ENCODE data around the gene ABLIM2. TPM values are rescaled to one million over a fixed set of nuclear protein-coding genes. Genes with fewer than 3 reads are reported as not detected.

ABLIM2 gene
- total RNA-seq, 1 experiment from 2014 or later = 2.7 TPM

DNA sequence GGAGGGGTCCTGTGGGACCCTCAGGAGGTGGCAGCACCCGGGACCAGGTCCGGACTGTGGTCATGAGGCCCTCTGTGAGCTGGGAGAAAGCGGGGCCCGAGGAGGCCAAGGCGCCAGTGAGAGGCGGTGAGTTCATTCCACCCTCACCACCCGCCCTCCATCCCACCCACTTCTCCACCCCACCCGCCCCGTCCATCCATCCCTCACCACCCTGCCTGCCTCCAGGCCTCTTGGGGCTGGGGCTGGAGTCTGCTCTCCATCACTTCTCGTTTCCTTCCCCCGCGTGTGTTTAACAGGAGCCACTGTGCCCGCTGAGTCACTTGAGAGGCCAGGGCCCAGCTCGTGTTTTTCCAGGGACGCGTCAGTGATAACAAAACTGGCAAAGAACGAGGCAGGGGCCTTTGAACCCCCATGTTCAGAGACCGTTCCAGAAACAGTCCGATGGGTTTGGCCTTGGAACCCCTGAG lies 46.7 kb upstream of the ABLIM2 start:
- POLR2A ChIA-PET (ENCODE audit: low non-redundant PET) = no interaction called here
- BruUV-seq (replicated peaks) = no TSS peak
- H3K4me1 ChIP-seq (ENCODE audit: insufficient read depth, low read length, poor library complexity, severe bottlenecking) = no peaks in the 10 kb centered on the region
- H3K27ac ChIP-seq (ENCODE audit: low read depth, low read length, poor library complexity, severe bottlenecking) = no peak overlapping the region
- CTCF ChIA-PET = no interaction called here
- TF ChIP-seq, protein P1, sequence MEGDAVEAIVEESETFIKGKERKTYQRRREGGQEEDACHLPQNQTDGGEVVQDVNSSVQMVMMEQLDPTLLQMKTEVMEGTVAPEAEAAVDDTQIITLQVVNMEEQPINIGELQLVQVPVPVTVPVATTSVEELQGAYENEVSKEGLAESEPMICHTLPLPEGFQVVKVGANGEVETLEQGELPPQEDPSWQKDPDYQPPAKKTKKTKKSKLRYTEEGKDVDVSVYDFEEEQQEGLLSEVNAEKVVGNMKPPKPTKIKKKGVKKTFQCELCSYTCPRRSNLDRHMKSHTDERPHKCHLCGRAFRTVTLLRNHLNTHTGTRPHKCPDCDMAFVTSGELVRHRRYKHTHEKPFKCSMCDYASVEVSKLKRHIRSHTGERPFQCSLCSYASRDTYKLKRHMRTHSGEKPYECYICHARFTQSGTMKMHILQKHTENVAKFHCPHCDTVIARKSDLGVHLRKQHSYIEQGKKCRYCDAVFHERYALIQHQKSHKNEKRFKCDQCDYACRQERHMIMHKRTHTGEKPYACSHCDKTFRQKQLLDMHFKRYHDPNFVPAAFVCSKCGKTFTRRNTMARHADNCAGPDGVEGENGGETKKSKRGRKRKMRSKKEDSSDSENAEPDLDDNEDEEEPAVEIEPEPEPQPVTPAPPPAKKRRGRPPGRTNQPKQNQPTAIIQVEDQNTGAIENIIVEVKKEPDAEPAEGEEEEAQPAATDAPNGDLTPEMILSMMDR (conservative IDR thresholded peaks at IDR 0.05; ENCODE audit: low read depth, low read length) = no peak
- TF ChIP-seq EZH2 (IDR thresholded peaks at IDR 0.05; ENCODE audit: borderline replicate concordance, low read depth, low read length, poor library complexity, severe bottlenecking) = no peak
- DNase-seq (ENCODE audit: low spot score) = no peak
- no peaks in the 10 kb centered on the region for H3K36me3 ChIP-seq (ENCODE audit: insufficient read depth, low read length, poor library complexity, severe bottlenecking)
- no peak overlapping the region for H3K4me3 ChIP-seq (ENCODE audit: low read depth, low read length, poor library complexity, severe bottlenecking)
- no peaks in the 10 kb centered on the region for H3K9me3 ChIP-seq (ENCODE audit: low read depth, low read length, poor library complexity, severe bottlenecking)
- intact Hi-C loops (cut with micrococcal nuclease; ENCODE audit: unreplicated experiment) = no loop called here
- H3K27me3 ChIP-seq (replicated peaks; ENCODE audit: insufficient read depth, low read depth, low read length, poor library complexity) = no peaks in the 10 kb centered on the region

DNA sequence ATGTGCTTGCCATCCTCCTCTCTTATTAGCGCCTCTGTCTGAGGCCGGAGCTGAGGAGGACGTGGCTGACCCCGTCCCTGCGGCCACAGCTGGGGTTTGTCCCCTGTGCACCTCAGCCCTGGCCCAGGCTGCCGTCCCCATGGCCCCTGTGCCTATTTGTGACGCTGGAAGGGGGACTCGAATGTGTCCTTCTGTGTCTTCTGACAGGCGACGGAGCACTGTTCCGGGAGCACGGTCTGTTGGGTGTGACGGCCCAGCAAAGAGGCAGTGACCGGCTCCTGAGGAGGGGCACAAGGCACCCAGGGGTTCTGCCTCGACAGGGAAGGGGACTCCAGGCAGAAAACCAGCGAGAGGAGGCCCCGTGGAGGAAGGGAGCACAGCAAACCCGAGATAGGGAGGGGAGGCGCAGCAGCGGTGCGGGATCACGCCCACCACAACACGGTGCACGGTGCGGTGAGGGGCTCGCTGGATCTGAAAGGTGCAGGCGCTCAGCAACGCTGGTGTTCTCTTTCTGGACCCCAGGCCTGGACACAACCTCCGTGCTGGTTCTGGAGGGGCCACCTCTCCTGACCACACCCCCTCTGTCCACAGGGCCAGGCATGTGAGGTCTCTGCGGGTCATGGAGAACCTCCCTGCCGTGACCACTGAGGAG lies 46.1 kb upstream of the ABLIM2 start:
- ChIA-PET CTCF (no interaction called here), POLR2A (ENCODE audit: low non-redundant PET) (no interaction called here)
- no peaks in the 10 kb centered on the region for H3K27me3 ChIP-seq (replicated peaks; ENCODE audit: insufficient read depth, low read depth, low read length, poor library complexity)
- intact Hi-C loops (cut with micrococcal nuclease; ENCODE audit: unreplicated experiment) = no loop called here
- TF ChIP-seq EZH2 (IDR thresholded peaks at IDR 0.05; ENCODE audit: borderline replicate concordance, low read depth, low read length, poor library complexity, severe bottlenecking) = no peak
- TF ChIP-seq, protein P1 (conservative IDR thresholded peaks at IDR 0.05; ENCODE audit: low read depth, low read length) = no peak
- no peak overlapping the region for H3K4me3 ChIP-seq (ENCODE audit: low read depth, low read length, poor library complexity, severe bottlenecking)
- H3K27ac ChIP-seq (ENCODE audit: low read depth, low read length, poor library complexity, severe bottlenecking) = no peak overlapping the region
- H3K36me3 ChIP-seq (ENCODE audit: insufficient read depth, low read length, poor library complexity, severe bottlenecking) = no peaks in the 10 kb centered on the region
- no peaks in the 10 kb centered on the region for H3K4me1 ChIP-seq (ENCODE audit: insufficient read depth, low read length, poor library complexity, severe bottlenecking)
- H3K9me3 ChIP-seq (ENCODE audit: low read depth, low read length, poor library complexity, severe bottlenecking) = no peaks in the 10 kb centered on the region
- DNase-seq (ENCODE audit: low spot score) = no peak
- no TSS peak for BruUV-seq (replicated peaks)

DNA sequence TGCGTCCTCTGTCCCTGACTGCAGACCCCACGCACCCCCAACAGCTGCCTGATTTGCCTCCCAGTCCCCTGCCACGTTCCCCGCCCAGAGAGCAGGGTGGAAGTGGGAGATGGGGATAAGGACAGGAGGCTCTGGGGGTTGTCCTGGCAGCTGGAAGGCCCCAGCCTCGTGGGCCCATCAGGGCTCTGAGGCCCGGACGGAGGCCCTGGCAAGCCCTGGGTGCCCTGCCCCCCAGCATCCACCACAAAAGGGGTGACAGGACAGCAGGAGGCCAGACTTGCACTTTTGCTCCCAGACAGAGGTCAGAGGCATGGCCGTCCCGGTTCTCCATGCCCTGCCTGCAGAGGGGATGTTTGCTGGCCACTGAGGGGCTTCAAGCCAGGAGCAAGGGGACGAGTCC lies 45.2 kb upstream of the ABLIM2 start:
- H3K27ac ChIP-seq (ENCODE audit: low read depth, low read length, poor library complexity, severe bottlenecking) = no peak overlapping the region
- no TSS peak for BruUV-seq (replicated peaks)
- POLR2A ChIA-PET (ENCODE audit: low non-redundant PET) = no interaction called here
- DNase-seq (ENCODE audit: low spot score) = no peak
- no peak overlapping the region for H3K4me3 ChIP-seq (ENCODE audit: low read depth, low read length, poor library complexity, severe bottlenecking)
- TF ChIP-seq EZH2 (IDR thresholded peaks at IDR 0.05; ENCODE audit: borderline replicate concordance, low read depth, low read length, poor library complexity, severe bottlenecking) = no peak
- TF ChIP-seq, protein P1 (conservative IDR thresholded peaks at IDR 0.05; ENCODE audit: low read depth, low read length) = no peak
- no peaks in the 10 kb centered on the region for H3K9me3 ChIP-seq (ENCODE audit: low read depth, low read length, poor library complexity, severe bottlenecking)
- H3K27me3 ChIP-seq (replicated peaks; ENCODE audit: insufficient read depth, low read depth, low read length, poor library complexity) = no peaks in the 10 kb centered on the region
- intact Hi-C loops (cut with micrococcal nuclease; ENCODE audit: unreplicated experiment) = no loop called here
- H3K4me1 ChIP-seq (ENCODE audit: insufficient read depth, low read length, poor library complexity, severe bottlenecking) = peaks cover 6% of the 10 kb centered on the region
- CTCF ChIA-PET = no interaction called here
- H3K36me3 ChIP-seq (ENCODE audit: insufficient read depth, low read length, poor library complexity, severe bottlenecking) = no peaks in the 10 kb centered on the region
